ENCODE data around the gene SLC39A9. TPM values are rescaled to one million over a fixed set of nuclear protein-coding genes. Genes with fewer than 3 reads are reported as not detected.

SLC39A9 gene
- total RNA-seq, 1 experiment from 2014 or later = 80.8 TPM

- ATAC-seq = no peak
- Histone ChIP-seq H3K4me1 (ENCODE audit: insufficient read depth, low read length) (no peaks in the 10 kb centered on the region), H3K79me2 (ENCODE audit: low read length) (no peaks in the 10 kb centered on the region), H3K4me3 (ENCODE audit: low read length) (no peak overlapping the region), H3K36me3 (ENCODE audit: low read depth, low read length) (no peaks in the 10 kb centered on the region), H2AFZ (ENCODE audit: low read length) (no peak overlapping the region), H3K27me3 (ENCODE audit: low read length) (peaks cover 20% of the 10 kb centered on the region), H3F3A (ENCODE audit: low read length, unreplicated experiment) (no peaks in the 10 kb centered on the region), H3K4me2 (ENCODE audit: low read length) (no peak overlapping the region), H3K9ac (ENCODE audit: low read length) (no peak overlapping the region), H3K9me3 (ENCODE audit: low read length) (no peaks in the 10 kb centered on the region), H3K9me2 (replicated peaks; ENCODE audit: low read length) (no peaks in the 10 kb centered on the region), H4K20me1 (ENCODE audit: low read length) (no peaks in the 10 kb centered on the region), H3K27ac (ENCODE audit: low read length) (no peak overlapping the region)
- BruUV-seq (replicated peaks) = no TSS peak
- intact Hi-C loops (cut with micrococcal nuclease) = no loop called here
- DNase-seq = no peak
- TF ChIP-seq EZH2 (IDR thresholded peaks at IDR 0.05; ENCODE audit: low read length, unreplicated experiment) = no peak
- TF ChIP-seq EZH2phosphoT487 (IDR thresholded peaks at IDR 0.05; ENCODE audit: borderline replicate concordance, low read length) = no peak
- TF ChIP-seq CTCF (conservative IDR thresholded peaks at IDR 0.05; ENCODE audit: low read depth, low read length) = no peak
- CTCF ChIA-PET = no interaction called here
- POLR2A ChIA-PET (ENCODE audit: unreplicated experiment) = no interaction called here
Measured at GRCh38 chr14:69506241-69506595, 107.7 kb downstream of the SLC39A9 start.

Other genes starting within 250 kb of the SLC39A9 start
- 17.5 and 21.0 TPM in 2 replicates for gene DCAF5, start 245.6 kb upstream of the SLC39A9 start, total RNA-seq (2014; rRNA removed)
- 19.0 and 19.9 TPM in 2 replicates for gene EXD2, start 207.2 kb upstream of the SLC39A9 start, total RNA-seq (2014; rRNA removed)
- gene GALNT16, start 138.5 kb upstream of the SLC39A9 start, total RNA-seq (2014; rRNA removed) = 0.17 and 0.33 TPM in 2 replicates
- 128 and 132 TPM in 2 replicates for gene ERH, start 393 bp upstream of the SLC39A9 start, total RNA-seq (2014; rRNA removed)
- gene PLEKHD1, start 86.0 kb downstream of the SLC39A9 start, total RNA-seq (2014; rRNA removed) = 0.15 and 0.35 TPM in 2 replicates
- not detected in 2 replicates for gene CCDC177, start 176.2 kb downstream of the SLC39A9 start, total RNA-seq (2014; rRNA removed)
- gene SUSD6, start 212.9 kb downstream of the SLC39A9 start, total RNA-seq (2014; rRNA removed) = 6.1 and 9.3 TPM in 2 replicates